Uterus (tissue), 2 donors: ENCODE measurements around the gene NELL1.

Experiments used
- CTCF ChIP-seq, 4 experiments: fragments of 200-600 bp in 2 of 4; fragments of 450-650 bp in 2 of 4; sonication (generic) in 2 of 4; IDR thresholded peaks; one replicate each; pipeline ENCODE4 v1.5.1; 2016 to 2019; ENCODE audit warnings: antibody characterized with exemption in 4 of 4, mild to moderate bottlenecking in 2 of 4, moderate library complexity in 1 of 4
- POLR2A ChIP-seq, 2 donors: fragments of 450-650 bp; IDR thresholded peaks; one replicate each; pipeline ENCODE4 v1.6.1; 2016; ENCODE audit warnings: antibody characterized with exemption in 2 of 2, mild to moderate bottlenecking in 1 of 2, moderate library complexity in 1 of 2

- TF ChIP-seq CTCF (IDR thresholded peaks at IDR 0.05): no peak
- TF ChIP-seq POLR2A (IDR thresholded peaks at IDR 0.05): no peak
Observed at GRCh38 chr11:21038801-21039200, 369.4 kb downstream of the NELL1 start.
